Measurements from ENCODE around the gene PTGES. TPM values are rescaled to one million over a fixed set of nuclear protein-coding genes. Genes with fewer than 3 reads are reported as not detected.
A peak's percentile ranks its signal among the peaks of the same experiment; 100 is the strongest.
"Not testable (repeated sequence)": the region's sequence is repeated elsewhere in the genome, so short reads cannot be mapped to it uniquely, and the experiment has no call there.

The PTGES gene
- total RNA-seq, 1 experiment from 2014 or later: 2.4 TPM

GRCh38 chr9:129762985-129763926, 10.4 kb upstream of the PTGES start:
- Histone ChIP-seq H3K79me1 (ENCODE audit: insufficient read depth, low read depth, low read length, poor library complexity, severe bottlenecking) (no peaks in the 10 kb centered on the region), H3K14ac (ENCODE audit: insufficient read depth, low read length) (no peak overlapping the region), H4K20me1 (ENCODE audit: control insufficient read depth, insufficient read depth, insufficient read length) (no peaks in the 10 kb centered on the region), H3K4me1 (ENCODE audit: insufficient read depth, low read length) (no peaks in the 10 kb centered on the region; the same call in 1 of the 2 replicates), H2BK15ac (ENCODE audit: low read depth, low read length) (no peak overlapping the region), H2BK120ac (ENCODE audit: low read depth, low read length, poor library complexity, severe bottlenecking) (no peak overlapping the region), H4K91ac (ENCODE audit: insufficient read length, low read depth, low read length) (no peak overlapping the region), H3K23me2 (ENCODE audit: insufficient read length, low read depth, low read length, poor library complexity, severe bottlenecking) (no peaks in the 10 kb centered on the region), H3K9ac (ENCODE audit: extremely low read depth, insufficient read length, low read length) (no peak overlapping the region), H2BK12ac (ENCODE audit: insufficient read length, low read depth, low read length) (no peak overlapping the region), H3K23ac (ENCODE audit: insufficient read length, low read depth, low read length) (no peak overlapping the region), H2AK5ac (ENCODE audit: insufficient read length, low read length) (no peak overlapping the region), H4K8ac (replicated peaks; ENCODE audit: insufficient read length, low read depth, low read length) (no peak overlapping the region), H3K4me2 (ENCODE audit: insufficient read depth, insufficient read length, low read length) (no peak overlapping the region), H2BK5ac (ENCODE audit: insufficient read length, low read length) (no peak overlapping the region), H3K18ac (ENCODE audit: insufficient read length, low read depth, low read length) (no peak overlapping the region), H3K4ac (ENCODE audit: low read depth, low read length) (no peak overlapping the region), H4K5ac (ENCODE audit: insufficient read length, low read depth, low read length) (no peak overlapping the region), H2AFZ (ENCODE audit: low read length) (no peak overlapping the region), H3K27me3 (ENCODE audit: insufficient read depth, low read length) (no peaks in the 10 kb centered on the region), H2BK20ac (ENCODE audit: low read depth, low read length, poor library complexity, severe bottlenecking) (no peak overlapping the region), H3T11ph (ENCODE audit: low read length) (no peak overlapping the region), H3K79me2 (ENCODE audit: insufficient read depth, low read length) (no peaks in the 10 kb centered on the region), H3K9me3 (ENCODE audit: control insufficient read depth, low read depth, low read length) (no peaks in the 10 kb centered on the region), H3K56ac (ENCODE audit: insufficient read length, low read depth, low read length) (no peak overlapping the region), H3K27ac (ENCODE audit: insufficient read length, low read depth, low read length) (no peak overlapping the region)
- no CpG with 5 or more reads among the region's 13 CpGs for WGBS (ENCODE audit: extremely low coverage, insufficient read length, low lambda C conversion rate)
- H3K36me3 Mint-ChIP-seq (ENCODE audit: insufficient read depth in 1 of 3, low read depth in 3 of 3): no peaks in the 10 kb centered on the region
- H3K27me3 Mint-ChIP-seq (ENCODE audit: low read depth): no peaks in the 10 kb centered on the region
- no peaks in the 10 kb centered on the region for H3K9me3 Mint-ChIP-seq
- peak overlapping the region in 1 of 3 experiments; percentile 25; a peak in 1 of 7 replicates for H3K27ac Mint-ChIP-seq
- TF ChIP-seq CTCF (conservative IDR thresholded peaks at IDR 0.05): no peak
- H3K4me3 Mint-ChIP-seq: no peak overlapping the region
- H3K4me1 Mint-ChIP-seq: peaks cover 6 to 10% of the 10 kb centered on the region in 2 experiments; a peak in 3 of 4 replicates
- no peak for DNase-seq

GRCh38 chr9:129762370-129762984, 9.6 kb upstream of the PTGES start:
- not testable (repeated sequence) for H2BK12ac ChIP-seq (ENCODE audit: insufficient read length, low read depth, low read length); H3K27ac ChIP-seq (ENCODE audit: insufficient read length, low read depth, low read length); H3K27me3 ChIP-seq (ENCODE audit: insufficient read depth, low read length); H3K56ac ChIP-seq (ENCODE audit: insufficient read length, low read depth, low read length); H2AFZ ChIP-seq (ENCODE audit: low read length); H3K4me2 ChIP-seq (ENCODE audit: insufficient read depth, insufficient read length, low read length); H3K79me1 ChIP-seq (ENCODE audit: insufficient read depth, low read depth, low read length, poor library complexity, severe bottlenecking); H3K14ac ChIP-seq (ENCODE audit: insufficient read depth, low read length); H3K4me1 ChIP-seq (ENCODE audit: insufficient read depth, low read length); DNase-seq; H2BK15ac ChIP-seq (ENCODE audit: low read depth, low read length); H2BK5ac ChIP-seq (ENCODE audit: insufficient read length, low read length); H4K8ac ChIP-seq (replicated peaks; ENCODE audit: insufficient read length, low read depth, low read length); H2BK20ac ChIP-seq (ENCODE audit: low read depth, low read length, poor library complexity, severe bottlenecking); H3K36me3 Mint-ChIP-seq (ENCODE audit: insufficient read depth in 1 of 3, low read depth in 3 of 3); H3T11ph ChIP-seq (ENCODE audit: low read length); H2BK120ac ChIP-seq (ENCODE audit: low read depth, low read length, poor library complexity, severe bottlenecking); H3K27me3 Mint-ChIP-seq (ENCODE audit: low read depth); H4K20me1 ChIP-seq (ENCODE audit: control insufficient read depth, insufficient read depth, insufficient read length); H4K5ac ChIP-seq (ENCODE audit: insufficient read length, low read depth, low read length); H3K9me3 ChIP-seq (ENCODE audit: control insufficient read depth, low read depth, low read length); H2AK5ac ChIP-seq (ENCODE audit: insufficient read length, low read length); H3K4ac ChIP-seq (ENCODE audit: low read depth, low read length); H3K9ac ChIP-seq (ENCODE audit: extremely low read depth, insufficient read length, low read length); H3K23me2 ChIP-seq (ENCODE audit: insufficient read length, low read depth, low read length, poor library complexity, severe bottlenecking); H3K18ac ChIP-seq (ENCODE audit: insufficient read length, low read depth, low read length); H3K9me3 Mint-ChIP-seq; H3K23ac ChIP-seq (ENCODE audit: insufficient read length, low read depth, low read length); H3K4me3 Mint-ChIP-seq; H4K91ac ChIP-seq (ENCODE audit: insufficient read length, low read depth, low read length); H3K79me2 ChIP-seq (ENCODE audit: insufficient read depth, low read length)
- H3K4me1 Mint-ChIP-seq: peaks cover 6 to 10% of the 10 kb centered on the region in 2 experiments; a peak in 3 of 4 replicates
- peak overlapping the region in 1 of 3 experiments; percentile 40; a peak in 1 of 7 replicates for H3K27ac Mint-ChIP-seq
- WGBS (ENCODE audit: extremely low coverage, insufficient read length, low lambda C conversion rate): no CpG with 5 or more reads among the region's 13 CpGs

All from H9 (cell line).